ENCODE data around the gene CDAN1. TPM values are rescaled to one million over a fixed set of nuclear protein-coding genes. Genes with fewer than 3 reads are reported as not detected.

CDAN1 gene
- total RNA-seq, 1 experiment from 2014 or later = 8.2 TPM

Other genes with a start within 250 kb of the CDAN1 start
- 16.3 and 19.2 TPM in 2 replicates for gene ZNF106, start 246.0 kb downstream of the CDAN1 start, total RNA-seq (2014; rRNA removed; shearing (Covaris generic))
- gene SNAP23, start 241.5 kb downstream of the CDAN1 start, total RNA-seq (2014; rRNA removed; shearing (Covaris generic)) = 56.7 and 87.9 TPM in 2 replicates
- 6.3 and 14.2 TPM in 2 replicates for gene LRRC57, start 188.3 kb downstream of the CDAN1 start, total RNA-seq (2014; rRNA removed; shearing (Covaris generic))
- gene HAUS2, start 188.3 kb downstream of the CDAN1 start, total RNA-seq (2014; rRNA removed; shearing (Covaris generic)) = 40.0 and 41.8 TPM in 2 replicates
- gene STARD9, start 161.5 kb downstream of the CDAN1 start, total RNA-seq (2014; rRNA removed; shearing (Covaris generic)) = 0.70 and 0.88 TPM in 2 replicates
- 4.6 and 5.0 TPM in 2 replicates for gene TTBK2, start 183.7 kb upstream of the CDAN1 start, total RNA-seq (2014; rRNA removed; shearing (Covaris generic))